Subcutaneous adipose tissue (tissue), 4 donors: ENCODE measurements around the gene TREH. TPM values are rescaled to one million over a fixed set of nuclear protein-coding genes. Genes with fewer than 3 reads are reported as not detected.

Experiments used
- CTCF ChIP-seq: fragments of 450-650 bp; IDR thresholded peaks from one replicate; pipeline ENCODE4 v1.5.1; 2016; ENCODE audit warnings: low read depth, mild to moderate bottlenecking, control low read depth, antibody characterized with exemption, moderate library complexity
- total RNA-seq, 4 donors: library from RNA; depleted of rRNA; stranded (reverse); fragments of >200 nt; gene quantifications; one replicate each; pipeline ENCODE4 v1.1.0, GENCODE V29; 2016

TREH gene
- not detected for total RNA-seq

- no peak for TF ChIP-seq CTCF
Measured at GRCh38 chr11:118679483-118679882, at the start of gene TREH. Gene TREH, minus strand, starts transcription at chr11:118679650. Its CDS starts 23 bp downstream, at chr11:118679627.

DNA sequence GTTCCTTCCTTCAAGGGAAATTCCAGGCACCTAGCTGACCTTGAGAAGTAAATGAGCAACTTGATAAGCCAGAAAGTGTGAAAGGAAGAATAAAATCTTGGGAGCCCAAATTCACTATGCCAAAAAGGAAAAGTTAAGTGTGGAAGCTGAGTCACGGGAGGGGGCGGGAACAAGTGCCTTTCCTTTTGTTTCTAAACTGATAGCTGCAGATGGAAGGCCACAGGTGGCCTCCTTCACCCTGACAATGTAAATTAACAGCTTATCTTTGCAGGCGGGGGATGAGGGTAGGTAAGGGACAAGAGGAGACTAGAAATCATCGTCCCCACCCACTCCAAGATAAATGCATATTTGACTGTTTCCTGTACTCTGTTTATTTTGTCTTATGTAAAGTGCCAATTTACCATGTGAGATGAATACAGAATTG lies 36.4 kb upstream of the TREH start:
- TF ChIP-seq CTCF = no peak

DNA sequence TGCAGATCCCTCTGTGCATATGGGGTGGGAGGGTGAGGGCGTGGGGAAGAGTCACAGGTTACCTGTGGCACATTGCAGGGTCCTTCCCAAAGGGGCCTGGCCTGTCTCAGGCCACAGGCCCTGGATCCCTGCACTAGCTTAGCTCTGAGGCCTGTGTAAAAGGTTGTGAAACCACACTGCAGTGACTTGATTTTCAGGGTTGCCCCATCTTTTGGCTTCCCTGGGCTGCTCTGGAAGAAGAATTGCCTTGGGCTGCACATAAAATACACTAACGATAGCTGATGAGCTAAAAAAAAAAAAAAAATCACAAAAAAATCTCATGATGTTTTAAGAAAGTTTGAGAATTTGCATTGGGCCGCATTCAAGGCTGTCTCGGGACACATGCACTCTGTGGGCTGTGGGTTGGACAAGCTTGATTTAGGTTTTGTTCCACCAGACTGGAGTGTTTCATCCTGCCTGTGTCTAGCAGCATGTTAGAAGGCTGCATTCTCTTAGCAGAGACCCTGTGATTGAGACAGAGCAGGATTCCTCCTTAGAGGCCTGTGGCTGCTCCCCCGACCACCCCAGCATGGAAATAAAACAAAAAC lies 35.9 kb upstream of the TREH start:
- no peak for TF ChIP-seq CTCF

DNA sequence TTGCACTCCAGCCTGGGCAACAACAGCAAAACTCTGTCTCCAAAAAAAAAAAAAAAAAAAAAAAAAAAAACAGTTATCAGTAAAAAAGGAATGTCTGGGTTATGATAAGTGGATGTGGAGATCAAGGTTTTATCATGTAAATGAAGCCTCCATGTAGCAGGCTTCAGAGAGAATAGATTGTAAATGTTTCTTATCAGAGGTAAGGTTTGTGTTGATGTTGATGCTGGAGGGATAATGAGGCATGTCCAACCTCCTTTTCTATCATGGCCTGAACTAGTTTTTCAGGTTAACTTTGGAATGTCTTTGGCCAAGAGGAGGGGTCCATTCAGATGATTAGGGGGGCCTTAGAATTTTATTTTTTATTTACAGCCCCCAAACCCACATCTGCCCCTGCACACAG lies 35.4 kb upstream of the TREH start:
- no peak for TF ChIP-seq CTCF

DNA sequence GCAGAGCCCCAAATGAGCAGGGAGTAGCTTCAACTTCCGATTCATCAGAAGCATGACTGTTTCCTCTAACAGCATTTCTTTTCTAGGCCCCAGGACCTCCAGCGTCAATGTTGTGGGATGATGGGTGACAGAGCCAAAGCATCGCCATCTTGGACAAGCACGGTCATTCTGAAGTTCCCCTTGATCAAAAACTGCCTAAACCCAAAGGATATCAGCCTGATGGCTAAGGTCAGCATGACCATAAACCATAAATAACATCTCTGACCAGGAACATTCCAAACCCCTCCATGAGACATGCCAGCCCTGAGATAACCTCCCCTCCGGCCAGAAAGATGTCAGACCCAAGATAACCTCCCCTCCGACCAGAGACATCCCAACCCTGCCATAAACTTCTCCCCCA lies 28.8 kb upstream of the TREH start:
- TF ChIP-seq CTCF = no peak

DNA sequence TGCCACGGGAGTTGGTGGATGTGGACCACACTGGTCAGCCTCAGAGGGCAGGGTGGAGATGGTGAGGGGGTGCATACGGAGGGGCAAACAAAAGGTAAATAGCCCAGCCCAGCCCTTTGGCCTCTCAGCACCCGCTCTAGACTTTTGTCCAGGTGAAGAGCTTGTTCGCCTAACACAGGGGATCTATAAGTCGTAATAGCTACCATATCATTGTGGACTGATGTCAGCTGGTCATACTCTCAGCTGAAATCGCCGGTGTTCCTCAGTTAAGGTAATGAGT lies 27.0 kb upstream of the TREH start:
- no peak for TF ChIP-seq CTCF

- TF ChIP-seq CTCF = no peak
Measured at GRCh38 chr11:118705791-118706545, 26.5 kb upstream of the TREH start.
